PC-9 (cell line): Measurements from ENCODE around the gene GABRG3.

ENCODE experiments used
- CTCF ChIP-seq: fragments of 200-600 bp; sonication (generic); conservative IDR thresholded peaks from 2 replicates; pipeline ENCODE4 v1.6.1; 2017; ENCODE audit warnings: mixed run types, antibody characterized with exemption, mild to moderate bottlenecking, moderate library complexity
- EZH2 ChIP-seq: fragments of 200-600 bp; sonication (generic); IDR thresholded peaks from 2 replicates; pipeline ENCODE4 v1.8.0; 2017; ENCODE audit warnings: antibody characterized with exemption, low read depth

- TF ChIP-seq CTCF (no peak), EZH2 (no peak)
Observed at GRCh38 chr15:27324886-27325615, 354.1 kb downstream of the GABRG3 start.
